GM12892 (cell line): ENCODE data around the gene ISG20L2.

Experiments used
- POLR2A ChIP-seq: IDR thresholded peaks from 2 replicates; pipeline ENCODE4 v1.6.1; 2011; ENCODE audit warnings: low read depth, low read length, control low read depth
- POLR2AphosphoS5 ChIP-seq: IDR thresholded peaks from 2 replicates; pipeline ENCODE4 v1.6.1; 2011; ENCODE audit warnings: low read depth, low read length, control low read depth
- TAF1 ChIP-seq: IDR thresholded peaks from 2 replicates; pipeline ENCODE4 v1.6.1; 2011; ENCODE audit warnings: low read depth, mild to moderate bottlenecking, control low read depth, low read length, borderline replicate concordance

DNA sequence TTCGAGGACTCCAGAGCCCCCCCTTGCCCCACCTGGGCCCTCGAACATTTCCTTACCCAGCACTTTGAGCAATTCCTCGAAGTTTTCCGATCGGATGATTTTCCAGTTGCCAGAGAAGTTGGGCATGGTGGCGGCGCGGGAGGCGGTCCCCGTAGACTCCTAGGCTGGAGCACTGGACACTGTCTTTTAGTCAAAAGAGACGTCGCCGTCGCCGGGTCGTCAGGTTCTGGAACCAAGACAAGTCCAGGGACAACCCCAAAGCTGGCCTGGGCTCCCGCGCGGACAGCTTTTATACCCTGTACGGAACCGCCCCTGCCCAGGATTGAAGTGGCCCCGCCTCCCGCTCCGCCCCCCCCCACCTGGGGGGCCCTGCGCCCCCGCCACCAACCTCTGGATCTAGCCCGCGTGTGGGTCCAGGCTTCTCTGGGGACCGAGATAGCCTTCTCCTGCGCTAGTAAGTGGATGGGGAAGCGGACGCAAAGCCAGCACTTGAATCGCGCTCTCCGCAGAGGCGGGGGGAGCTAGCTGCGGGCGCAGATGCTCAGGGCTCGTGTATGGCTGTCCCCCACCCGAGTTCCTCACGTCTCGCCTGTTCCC is 23.1 kb downstream of the ISG20L2 start, which contains the start of gene CRABP2:
- TF ChIP-seq TAF1 (no peak), POLR2A (no peak), POLR2AphosphoS5 (no peak)
